Vagina (tissue), 2 donors: ENCODE results near the gene TMIGD2. TPM values are rescaled to one million over a fixed set of nuclear protein-coding genes. Genes with fewer than 3 reads are reported as not detected.
A peak's percentile ranks its signal among the peaks of the same experiment; 100 is the strongest.

Experiments
- DNase-seq, 2 donors: peaks; one replicate each; pipeline ENCODE4 v3.0.0-alpha.2; 2017; ENCODE audit errors: extremely low spot score in 2 of 2
- H3K27ac ChIP-seq: fragments of 200-600 bp; sonication (generic); one replicate; pipeline ENCODE4 v1.5.1; 2019
- H3K27me3 ChIP-seq: fragments of 200-600 bp; sonication (generic); one replicate; pipeline ENCODE4 v1.5.1; 2019
- H3K36me3 ChIP-seq, 2 donors: fragments of 200-600 bp; sonication (generic); one replicate each; pipeline ENCODE4 v1.5.1; 2017 to 2019
- H3K4me1 ChIP-seq: fragments of 200-600 bp; sonication (generic); one replicate; pipeline ENCODE4 v1.5.1; 2019
- H3K4me3 ChIP-seq, 2 donors: fragments of 200-600 bp; sonication (generic); 1 replicate in 1 of 2; 2 replicates in 1 of 2; pipeline ENCODE4 v1.5.1; 2016 to 2019
- H3K9me3 ChIP-seq: fragments of 200-600 bp; sonication (generic); one replicate; pipeline ENCODE4 v1.5.1; 2019
- POLR2A ChIP-seq, 2 donors: fragments of 450-650 bp; IDR thresholded peaks; one replicate each; pipeline ENCODE4 v1.6.1; 2017; ENCODE audit warnings: antibody characterized with exemption in 2 of 2, mild to moderate bottlenecking in 2 of 2, moderate library complexity in 2 of 2
- POLR2AphosphoS5 ChIP-seq, 2 donors: sonication (generic); formaldehyde crosslinking; IDR thresholded peaks; one replicate each; pipeline ENCODE4 v1.9.0; 2017; ENCODE audit warnings: antibody characterized with exemption in 2 of 2, mild to moderate bottlenecking in 2 of 2, low read depth in 1 of 2; ENCODE audit not compliant: insufficient read depth in 1 of 2
- intact Hi-C: fragments of 100-400 bp; cut with DNase I; formaldehyde crosslinking; loops from one replicate; pipeline ENCODE4 v1.15.1; 2023
- total RNA-seq: library from RNA; depleted of rRNA; stranded (reverse); fragments of >200 nt; gene quantifications from one replicate; pipeline ENCODE4 v1.2.3, GENCODE V29; 2016
- TF ChIP-seq, protein P1 (sequence below), 3 experiments: fragments of 450-650 bp in 2 of 3; fragments of 200-600 bp in 1 of 3; sonication (generic) in 1 of 3; IDR thresholded peaks; one replicate each; pipeline ENCODE4 v1.5.1; 2017 to 2019; ENCODE audit warnings: antibody characterized with exemption in 3 of 3, mild to moderate bottlenecking in 2 of 3, moderate library complexity in 2 of 3

The TMIGD2 gene
- total RNA-seq, 1 donor from 2014 or later: not detected

DNA sequence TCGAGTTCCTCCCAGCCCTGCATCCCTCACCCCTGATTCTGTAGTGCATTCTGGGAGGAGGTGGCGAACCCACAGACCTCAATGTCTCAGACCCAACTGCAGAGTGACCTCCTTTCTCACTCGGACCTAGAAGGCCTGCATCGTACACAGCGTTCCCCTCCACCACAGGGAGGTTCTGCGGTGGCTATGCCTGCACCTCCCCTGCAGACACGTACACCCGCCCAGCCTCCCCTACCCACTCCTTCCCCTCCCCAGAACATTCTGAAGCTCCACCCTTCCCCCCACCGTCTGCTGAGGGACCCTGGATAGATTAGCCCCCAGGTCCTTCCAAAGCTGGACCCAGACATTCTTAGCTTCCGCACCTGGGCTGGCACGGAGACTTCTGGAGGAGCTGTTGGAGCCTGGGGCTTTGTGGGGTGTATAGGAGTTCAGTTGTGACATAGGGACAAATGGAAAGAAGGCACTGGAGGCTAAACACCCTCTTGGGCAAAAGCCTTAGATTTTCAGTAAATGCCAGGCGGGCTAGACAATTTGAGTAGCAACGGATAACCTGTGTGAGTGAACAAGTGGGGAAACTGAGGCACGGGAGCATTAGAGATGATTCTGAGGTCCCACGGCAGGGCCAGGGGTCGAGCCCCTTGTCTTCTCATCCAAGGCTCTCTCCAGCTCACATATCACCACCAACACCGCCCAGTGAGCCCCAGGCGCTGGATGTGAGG, 1.8 kb upstream of the TMIGD2 start:
- intact Hi-C loops: no loop called here
- Histone ChIP-seq H3K4me3 (peak overlapping the region; percentile 26 to 45), H3K9me3 (no peaks in the 10 kb centered on the region), H3K36me3 (no peaks in the 10 kb centered on the region), H3K27ac (no peak overlapping the region), H3K27me3 (no peaks in the 10 kb centered on the region), H3K4me1 (no peaks in the 10 kb centered on the region)
- DNase-seq: no peak
- TF ChIP-seq, protein P1, sequence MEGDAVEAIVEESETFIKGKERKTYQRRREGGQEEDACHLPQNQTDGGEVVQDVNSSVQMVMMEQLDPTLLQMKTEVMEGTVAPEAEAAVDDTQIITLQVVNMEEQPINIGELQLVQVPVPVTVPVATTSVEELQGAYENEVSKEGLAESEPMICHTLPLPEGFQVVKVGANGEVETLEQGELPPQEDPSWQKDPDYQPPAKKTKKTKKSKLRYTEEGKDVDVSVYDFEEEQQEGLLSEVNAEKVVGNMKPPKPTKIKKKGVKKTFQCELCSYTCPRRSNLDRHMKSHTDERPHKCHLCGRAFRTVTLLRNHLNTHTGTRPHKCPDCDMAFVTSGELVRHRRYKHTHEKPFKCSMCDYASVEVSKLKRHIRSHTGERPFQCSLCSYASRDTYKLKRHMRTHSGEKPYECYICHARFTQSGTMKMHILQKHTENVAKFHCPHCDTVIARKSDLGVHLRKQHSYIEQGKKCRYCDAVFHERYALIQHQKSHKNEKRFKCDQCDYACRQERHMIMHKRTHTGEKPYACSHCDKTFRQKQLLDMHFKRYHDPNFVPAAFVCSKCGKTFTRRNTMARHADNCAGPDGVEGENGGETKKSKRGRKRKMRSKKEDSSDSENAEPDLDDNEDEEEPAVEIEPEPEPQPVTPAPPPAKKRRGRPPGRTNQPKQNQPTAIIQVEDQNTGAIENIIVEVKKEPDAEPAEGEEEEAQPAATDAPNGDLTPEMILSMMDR (IDR thresholded peaks at IDR 0.05): no peak
- TF ChIP-seq POLR2AphosphoS5 (IDR thresholded peaks at IDR 0.05; ENCODE audit: insufficient read depth in 1 of 2, low read depth in 1 of 2): no peak
- TF ChIP-seq POLR2A (IDR thresholded peaks at IDR 0.05): no peak

- TF ChIP-seq POLR2A (IDR thresholded peaks at IDR 0.05) (no peak), POLR2AphosphoS5 (IDR thresholded peaks at IDR 0.05; ENCODE audit: insufficient read depth in 1 of 2, low read depth in 1 of 2) (no peak)
- TF ChIP-seq, protein P1 (IDR thresholded peaks at IDR 0.05): no peak
- Histone ChIP-seq H3K27me3 (no peaks in the 10 kb centered on the region), H3K36me3 (no peaks in the 10 kb centered on the region), H3K9me3 (no peaks in the 10 kb centered on the region), H3K4me1 (no peaks in the 10 kb centered on the region), H3K4me3 (no peak overlapping the region), H3K27ac (no peak overlapping the region)
- intact Hi-C loops: no loop called here
- DNase-seq: no peak
Measured at GRCh38 chr19:4301590-4302242, 473 bp downstream of the TMIGD2 start.

GRCh38 chr19:4300589-4300988, 1.6 kb downstream of the TMIGD2 start:
- Histone ChIP-seq H3K27ac (no peak overlapping the region), H3K4me1 (no peaks in the 10 kb centered on the region), H3K36me3 (no peaks in the 10 kb centered on the region), H3K4me3 (no peak overlapping the region), H3K27me3 (no peaks in the 10 kb centered on the region), H3K9me3 (no peaks in the 10 kb centered on the region)
- no peak for DNase-seq
- intact Hi-C loops: no loop called here
- TF ChIP-seq POLR2AphosphoS5 (IDR thresholded peaks at IDR 0.05; ENCODE audit: insufficient read depth in 1 of 2, low read depth in 1 of 2) (no peak), POLR2A (IDR thresholded peaks at IDR 0.05) (no peak)
- TF ChIP-seq, protein P1 (IDR thresholded peaks at IDR 0.05): no peak

GRCh38 chr19:4298810-4299550, 3.2 kb downstream of the TMIGD2 start:
- H3K27ac ChIP-seq: no peak overlapping the region
- H3K4me1 ChIP-seq: no peaks in the 10 kb centered on the region
- no peaks in the 10 kb centered on the region for H3K9me3 ChIP-seq
- no peaks in the 10 kb centered on the region for H3K27me3 ChIP-seq
- no peaks in the 10 kb centered on the region for H3K36me3 ChIP-seq
- no peak for DNase-seq
- TF ChIP-seq POLR2AphosphoS5 (IDR thresholded peaks at IDR 0.05; ENCODE audit: insufficient read depth in 1 of 2, low read depth in 1 of 2) (no peak), POLR2A (IDR thresholded peaks at IDR 0.05) (no peak)
- TF ChIP-seq, protein P1 (IDR thresholded peaks at IDR 0.05): no peak
- H3K4me3 ChIP-seq: no peak overlapping the region
- intact Hi-C loops: no loop called here
